ENCODE measurements around the gene XRCC1.
"Not testable (repeated sequence)": the region's sequence is repeated elsewhere in the genome, so short reads cannot be mapped to it uniquely, and the experiment has no call there.

The XRCC1 gene

GRCh38 chr19:43599635-43600295 is 24.4 kb upstream of the XRCC1 start:
- DNase-seq (ENCODE audit: low read depth): no peak

GRCh38 chr19:43598445-43599240 is 23.3 kb upstream of the XRCC1 start:
- DNase-seq (ENCODE audit: low read depth): no peak

- no peak for DNase-seq (ENCODE audit: low read depth)
These were observed 22.5 kb upstream of the XRCC1 start for GRCh38 chr19:43597876-43598275.

GRCh38 chr19:43596842-43597461 is 21.6 kb upstream of the XRCC1 start:
- no peak for DNase-seq (ENCODE audit: low read depth)

GRCh38 chr19:43595999-43596841 is 20.9 kb upstream of the XRCC1 start, which contains the start of the genes IRGQ and ZNF576:
IRGQ (minus strand) TSS chr19:43596134; CDS start chr19:43595338, 796 bp downstream.
ZNF576 (plus strand) TSS chr19:43596595; CDS start chr19:43597109, 514 bp downstream.
- peak; percentile 99 for DNase-seq (ENCODE audit: low read depth)

GRCh38 chr19:43595605-43595998 is 20.3 kb upstream of the XRCC1 start:
- no peak for DNase-seq (ENCODE audit: low read depth)

- DNase-seq (ENCODE audit: low read depth): no peak
These were observed 19.6 kb upstream of the XRCC1 start for GRCh38 chr19:43594710-43595604.

DNA sequence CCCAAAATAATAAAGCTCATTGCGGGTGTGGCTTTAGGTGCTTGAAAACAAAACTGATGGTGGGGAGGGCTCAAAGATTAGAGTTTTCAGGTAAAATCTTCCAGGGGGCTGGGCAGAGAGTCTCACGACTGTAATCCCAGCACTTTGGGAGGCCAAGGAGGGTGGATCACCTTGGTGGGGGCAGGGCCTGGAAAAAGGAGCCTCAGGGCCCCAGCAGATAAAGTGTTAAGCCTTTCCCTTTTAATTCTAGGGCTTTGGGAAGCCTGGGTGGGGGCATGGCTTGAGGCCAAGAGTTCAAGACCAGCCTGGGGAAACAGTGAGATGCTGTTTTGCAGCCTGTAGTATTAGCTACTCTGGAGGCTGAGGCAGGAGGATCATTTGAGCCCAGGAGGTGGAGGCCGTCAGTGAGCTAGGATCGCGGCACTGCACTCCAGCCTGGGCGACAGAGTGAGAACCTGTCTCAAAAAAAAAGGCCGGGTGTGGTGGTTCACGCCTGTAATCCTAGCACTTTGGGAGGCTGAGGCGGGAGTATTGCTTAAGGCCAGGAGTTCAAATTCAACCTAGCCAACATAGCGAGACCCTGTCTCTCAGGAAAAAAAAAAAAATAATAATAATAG is 18.9 kb upstream of the XRCC1 start:
- no peak for DNase-seq (ENCODE audit: low read depth)

- DNase-seq (ENCODE audit: low read depth): no peak
These were observed 17.5 kb upstream of the XRCC1 start for GRCh38 chr19:43592800-43593350.

- DNase-seq (ENCODE audit: low read depth): no peak
These were observed 16.8 kb upstream of the XRCC1 start for GRCh38 chr19:43591904-43592772.

GRCh38 chr19:43589678-43590077 is 14.4 kb upstream of the XRCC1 start:
- DNase-seq (ENCODE audit: low read depth): no peak

GRCh38 chr19:43589277-43589676 is 13.9 kb upstream of the XRCC1 start:
- DNase-seq (ENCODE audit: low read depth): no peak

- DNase-seq (ENCODE audit: low read depth): not testable (repeated sequence)
These were observed 11.7 kb upstream of the XRCC1 start for GRCh38 chr19:43587029-43587428.

- no peak for DNase-seq (ENCODE audit: low read depth)
These were observed 11.0 kb upstream of the XRCC1 start for GRCh38 chr19:43586346-43586745.

DNA sequence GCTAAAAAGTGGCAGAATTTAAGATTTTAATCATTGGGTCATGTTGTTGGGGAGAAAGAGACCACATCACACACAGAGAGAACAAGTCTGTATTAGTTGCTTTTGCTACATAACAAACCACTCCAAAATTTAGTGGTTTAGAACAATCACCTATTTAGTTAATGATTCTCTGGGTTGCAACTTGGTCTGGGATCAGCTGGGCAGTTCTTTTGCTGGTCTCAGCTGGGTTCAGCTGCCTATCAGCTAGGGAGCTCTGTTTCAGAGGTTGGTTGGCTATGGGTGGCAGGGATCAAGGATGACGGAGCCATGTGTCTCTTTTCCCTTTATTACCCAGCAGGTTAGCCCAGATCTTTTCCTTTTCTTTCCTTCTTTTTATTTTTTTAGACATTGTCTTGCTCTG is 9.2 kb upstream of the XRCC1 start:
- DNase-seq (ENCODE audit: low read depth): no peak

GRCh38 chr19:43582495-43582894 is 7.2 kb upstream of the XRCC1 start:
- DNase-seq (ENCODE audit: low read depth): no peak

- DNase-seq (ENCODE audit: low read depth): no peak
These were observed 6.1 kb upstream of the XRCC1 start for GRCh38 chr19:43581467-43581866.

- no peak for DNase-seq (ENCODE audit: low read depth)
These were observed 3.5 kb upstream of the XRCC1 start for GRCh38 chr19:43578787-43579186.

Measured in HS-5 (cell line).